H9 (cell line): ENCODE data around the gene ZER1. TPM values are rescaled to one million over a fixed set of nuclear protein-coding genes. Genes with fewer than 3 reads are reported as not detected.

Source experiments
- DNase-seq: peaks from one replicate; pipeline ENCODE4 v3.0.0-alpha.2; 2017
- H2AFZ ChIP-seq: one replicate; pipeline ENCODE4 v1.6.1; 2013; ENCODE audit warnings: mild to moderate bottlenecking, low read length, control low read depth, moderate library complexity
- H2AK5ac ChIP-seq: 2 replicates; pipeline ENCODE4 v1.6.1; 2013; ENCODE audit warnings: low read length, control low read depth, mixed read lengths; ENCODE audit not compliant: insufficient read length
- H2BK120ac ChIP-seq: one replicate; pipeline ENCODE4 v1.6.1; 2013; ENCODE audit warnings: low read depth, mild to moderate bottlenecking, low read length, control low read depth, inconsistent platforms; ENCODE audit not compliant: poor library complexity, severe bottlenecking
- H2BK12ac ChIP-seq: 2 replicates; pipeline ENCODE4 v1.6.1; 2013; ENCODE audit warnings: low read length, control low read depth, mixed read lengths, low read depth; ENCODE audit not compliant: insufficient read length
- H2BK15ac ChIP-seq: 2 replicates; pipeline ENCODE4 v1.6.1; 2013; ENCODE audit warnings: low read depth, low read length, control low read depth
- H2BK20ac ChIP-seq: one replicate; pipeline ENCODE4 v1.6.1; 2013; ENCODE audit warnings: low read depth, mild to moderate bottlenecking, low read length, control low read depth, inconsistent platforms; ENCODE audit not compliant: poor library complexity, severe bottlenecking
- H2BK5ac ChIP-seq: 2 replicates; pipeline ENCODE4 v1.6.1; 2013; ENCODE audit warnings: low read length, control low read depth, mixed read lengths; ENCODE audit not compliant: insufficient read length
- H3K14ac ChIP-seq: 2 replicates; pipeline ENCODE4 v1.6.1; 2013; ENCODE audit warnings: low read length, control low read depth; ENCODE audit not compliant: insufficient read depth
- H3K18ac ChIP-seq: 2 replicates; pipeline ENCODE4 v1.6.1; 2013; ENCODE audit warnings: low read depth, mild to moderate bottlenecking, mixed read lengths, low read length, control low read depth; ENCODE audit not compliant: insufficient read length
- H3K23ac ChIP-seq: 2 replicates; pipeline ENCODE4 v1.6.1; 2013; ENCODE audit warnings: low read length, control low read depth, mixed read lengths, low read depth; ENCODE audit not compliant: insufficient read length
- H3K23me2 ChIP-seq: 2 replicates; pipeline ENCODE4 v1.6.1; 2013; ENCODE audit warnings: low read depth, mild to moderate bottlenecking, mixed read lengths, low read length, control low read depth; ENCODE audit not compliant: insufficient read length, poor library complexity, severe bottlenecking
- H3K27ac ChIP-seq: 2 replicates; pipeline ENCODE4 v1.5.1; 2013; ENCODE audit warnings: low read length, control low read depth, mixed read lengths, low read depth; ENCODE audit not compliant: insufficient read length
- H3K27me3 ChIP-seq: 2 replicates; pipeline ENCODE4 v1.6.1; 2013; ENCODE audit warnings: low read length, control low read depth, inconsistent platforms; ENCODE audit not compliant: insufficient read depth
- H3K4ac ChIP-seq: 2 replicates; pipeline ENCODE4 v1.6.1; 2013; ENCODE audit warnings: low read depth, mild to moderate bottlenecking, control low read depth, inconsistent platforms, low read length, moderate library complexity
- H3K4me1 ChIP-seq: 2 replicates; pipeline ENCODE4 v1.6.1; 2013; ENCODE audit warnings: low read length, control low read depth, inconsistent platforms; ENCODE audit not compliant: insufficient read depth
- H3K4me2 ChIP-seq: 2 replicates; pipeline ENCODE4 v1.6.1; 2013; ENCODE audit warnings: low read length, control low read depth, mixed read lengths; ENCODE audit not compliant: insufficient read length, insufficient read depth
- H3K56ac ChIP-seq: 2 replicates; pipeline ENCODE4 v1.6.1; 2013; ENCODE audit warnings: low read depth, mild to moderate bottlenecking, mixed read lengths, low read length, control low read depth; ENCODE audit not compliant: insufficient read length
- H3K79me1 ChIP-seq: 2 replicates; pipeline ENCODE4 v1.6.1; 2013; ENCODE audit warnings: low read depth, mild to moderate bottlenecking, moderate library complexity, low read length, control low read depth, inconsistent platforms; ENCODE audit not compliant: insufficient read depth, poor library complexity, severe bottlenecking
- H3K79me2 ChIP-seq: 2 replicates; pipeline ENCODE4 v1.6.1; 2013; ENCODE audit warnings: low read length, control low read depth, inconsistent platforms; ENCODE audit not compliant: insufficient read depth
- H3K9ac ChIP-seq: 2 replicates; pipeline ENCODE4 v1.6.1; 2013; ENCODE audit warnings: low read length, control low read depth, mixed read lengths; ENCODE audit not compliant: insufficient read length; ENCODE audit errors: extremely low read depth
- H3K9me3 ChIP-seq: one replicate; pipeline ENCODE4 v1.6.1; 2013; ENCODE audit warnings: low read depth, low read length, inconsistent platforms; ENCODE audit not compliant: control insufficient read depth
- H3T11ph ChIP-seq: one replicate; pipeline ENCODE4 v1.6.1; 2013; ENCODE audit warnings: mild to moderate bottlenecking, low read length, control low read depth, inconsistent platforms
- H4K20me1 ChIP-seq: one replicate; pipeline ENCODE4 v1.6.1; 2013; ENCODE audit not compliant: control insufficient read depth, insufficient read length, insufficient read depth
- H4K5ac ChIP-seq: 2 replicates; pipeline ENCODE4 v1.6.1; 2013; ENCODE audit warnings: low read depth, mild to moderate bottlenecking, mixed read lengths, low read length, control low read depth; ENCODE audit not compliant: insufficient read length
- H4K8ac ChIP-seq: replicated peaks from 2 replicates; pipeline ENCODE4 v1.6.1; 2013; ENCODE audit warnings: low read length, control low read depth, mixed read lengths, low read depth; ENCODE audit not compliant: insufficient read length
- H4K91ac ChIP-seq: 2 replicates; pipeline ENCODE4 v1.6.1; 2013; ENCODE audit warnings: low read depth, mild to moderate bottlenecking, moderate library complexity, mixed read lengths, low read length, control low read depth; ENCODE audit not compliant: insufficient read length
- H3K27ac Mint-ChIP-seq, 3 experiments: 2 replicates in 2 of 3; 3 replicates in 1 of 3; pipeline ENCODE4 v1.8.0; 2020 to 2021; ENCODE audit warnings: mixed read lengths in 3 of 3, mild to moderate bottlenecking in 1 of 3, moderate library complexity in 1 of 3
- H3K27me3 Mint-ChIP-seq: 2 replicates; pipeline ENCODE4 v1.8.0; 2021; ENCODE audit warnings: low read depth, mild to moderate bottlenecking, moderate library complexity, mixed read lengths
- H3K36me3 Mint-ChIP-seq, 3 experiments: 2 replicates in 2 of 3; 3 replicates in 1 of 3; pipeline ENCODE4 v1.8.0; 2020 to 2021; ENCODE audit warnings: low read depth in 3 of 3, mixed read lengths in 3 of 3; ENCODE audit not compliant: insufficient read depth in 1 of 3
- H3K4me1 Mint-ChIP-seq, 2 experiments: 2 replicates each; pipeline ENCODE4 v1.8.0; 2020; ENCODE audit warnings: mixed read lengths in 2 of 2
- H3K4me3 Mint-ChIP-seq, 2 experiments: 2 replicates in 1 of 2; 3 replicates in 1 of 2; pipeline ENCODE4 v1.8.0; 2020 to 2021; ENCODE audit warnings: mild to moderate bottlenecking in 2 of 2, mixed read lengths in 2 of 2, moderate library complexity in 1 of 2
- H3K9me3 Mint-ChIP-seq, 2 experiments: 2 replicates in 1 of 2; 3 replicates in 1 of 2; pipeline ENCODE4 v1.8.0; 2020; ENCODE audit warnings: mild to moderate bottlenecking in 2 of 2, mixed read lengths in 2 of 2, moderate library complexity in 1 of 2
- WGBS: extraction: QIAGEN DNeasy Blood & Tissue Kit; methylation state at CpG from one replicate; pipeline ENCODE4 v1.1.7; 2013; ENCODE audit warnings: missing lambda C conversion rate, low lambda C conversion rate, mixed read lengths; ENCODE audit not compliant: insufficient read length; ENCODE audit errors: extremely low coverage; 5-methylcytosine and 5-hydroxymethylcytosine counted together
- total RNA-seq: library from RNA; stranded (reverse); gene quantifications from 2 replicates; pipeline ENCODE4 v1.2.1, GENCODE V29; 2021
- TF ChIP-seq, protein P1 (sequence below): fragments of 200-600 bp; sonication (generic); conservative IDR thresholded peaks from 3 replicates; pipeline ENCODE4 v1.8.0; 2021; ENCODE audit warnings: antibody characterized with exemption, mild to moderate bottlenecking

The ZER1 gene
- total RNA-seq, 1 experiment from 2014 or later, result 24.2 TPM

DNA sequence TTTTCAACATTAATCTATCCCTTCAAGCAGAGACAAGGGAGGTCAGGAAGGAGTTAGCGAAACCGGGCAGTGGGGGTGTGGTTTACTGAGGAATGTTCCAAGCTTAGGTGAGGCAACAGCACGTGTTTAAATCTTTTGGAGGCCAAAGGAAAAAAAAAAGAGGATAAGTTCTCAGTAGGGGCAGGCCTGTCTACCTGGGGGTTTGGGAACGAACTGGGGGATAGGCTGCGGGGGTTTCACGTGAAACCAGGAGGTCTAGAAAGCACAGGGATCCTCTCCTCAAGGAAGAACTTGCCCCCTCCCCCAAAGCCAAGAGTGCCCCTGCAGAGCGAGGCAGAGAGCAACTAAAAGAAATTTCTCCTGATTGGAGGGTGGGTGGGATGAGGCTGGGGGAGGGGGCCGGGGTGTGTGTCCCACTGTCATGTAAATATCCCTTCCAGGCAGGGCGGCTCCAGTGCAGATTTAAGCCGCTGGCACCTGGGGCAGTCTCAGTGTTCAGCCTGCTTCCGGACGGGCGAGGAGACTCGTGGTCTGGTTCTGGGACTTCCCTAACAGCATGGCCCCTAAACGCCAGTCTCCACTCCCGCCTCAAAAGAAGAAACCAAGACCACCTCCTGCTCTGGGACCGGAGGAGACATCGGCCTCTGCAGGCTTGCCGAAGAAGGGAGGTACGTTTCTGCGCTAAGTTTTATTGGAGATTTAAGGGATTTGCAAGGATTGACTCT is 88.2 kb downstream of the ZER1 start:
- H2BK5ac ChIP-seq, result peak overlapping the region; percentile 9
- peak overlapping the region; percentile 92 for H3K9ac ChIP-seq

More for the DNA sequence above, 88.2 kb downstream of the ZER1 start:
- TF ChIP-seq, protein P1, sequence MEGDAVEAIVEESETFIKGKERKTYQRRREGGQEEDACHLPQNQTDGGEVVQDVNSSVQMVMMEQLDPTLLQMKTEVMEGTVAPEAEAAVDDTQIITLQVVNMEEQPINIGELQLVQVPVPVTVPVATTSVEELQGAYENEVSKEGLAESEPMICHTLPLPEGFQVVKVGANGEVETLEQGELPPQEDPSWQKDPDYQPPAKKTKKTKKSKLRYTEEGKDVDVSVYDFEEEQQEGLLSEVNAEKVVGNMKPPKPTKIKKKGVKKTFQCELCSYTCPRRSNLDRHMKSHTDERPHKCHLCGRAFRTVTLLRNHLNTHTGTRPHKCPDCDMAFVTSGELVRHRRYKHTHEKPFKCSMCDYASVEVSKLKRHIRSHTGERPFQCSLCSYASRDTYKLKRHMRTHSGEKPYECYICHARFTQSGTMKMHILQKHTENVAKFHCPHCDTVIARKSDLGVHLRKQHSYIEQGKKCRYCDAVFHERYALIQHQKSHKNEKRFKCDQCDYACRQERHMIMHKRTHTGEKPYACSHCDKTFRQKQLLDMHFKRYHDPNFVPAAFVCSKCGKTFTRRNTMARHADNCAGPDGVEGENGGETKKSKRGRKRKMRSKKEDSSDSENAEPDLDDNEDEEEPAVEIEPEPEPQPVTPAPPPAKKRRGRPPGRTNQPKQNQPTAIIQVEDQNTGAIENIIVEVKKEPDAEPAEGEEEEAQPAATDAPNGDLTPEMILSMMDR, result no peak
- peaks cover 6 to 13% of the 10 kb centered on the region in 2 experiments for H3K9me3 Mint-ChIP-seq
- peak overlapping the region; percentile 88 for H3K14ac ChIP-seq
- no peak overlapping the region for H2BK12ac ChIP-seq
- H3K4ac ChIP-seq, result no peak overlapping the region
- no peak overlapping the region for H3K56ac ChIP-seq
- DNase-seq, result peak; percentile 97
- H3K27me3 Mint-ChIP-seq, result no peaks in the 10 kb centered on the region
- peak overlapping the region; percentile 72 for H4K5ac ChIP-seq
- H2AFZ ChIP-seq, result no peak overlapping the region
- H3K27ac ChIP-seq, result peak overlapping the region; percentile 93
- H4K8ac ChIP-seq, result no peak overlapping the region
- peaks cover 13% of the 10 kb centered on the region for H3K23me2 ChIP-seq
- H3K4me1 Mint-ChIP-seq, result peaks cover 42 to 44% of the 10 kb centered on the region in 2 experiments
- no peaks in the 10 kb centered on the region for H3K79me1 ChIP-seq
- H3K4me3 Mint-ChIP-seq, result peak overlapping the region; percentile 95 to 100
- no CpG with 5 or more reads among the region's 21 CpGs for WGBS
- peak overlapping the region; percentile 62 for H3T11ph ChIP-seq
- no peak overlapping the region for H2BK15ac ChIP-seq
- H4K91ac ChIP-seq, result no peak overlapping the region
- no peaks in the 10 kb centered on the region for H3K9me3 ChIP-seq
- peaks cover 33% of the 10 kb centered on the region for H3K79me2 ChIP-seq
- H3K27me3 ChIP-seq, result no peaks in the 10 kb centered on the region
- peak overlapping the region; percentile 73 for H3K4me2 ChIP-seq
- no peak overlapping the region for H2BK20ac ChIP-seq
- peaks cover 28 to 40% (median 40%) of the 10 kb centered on the region in 3 experiments for H3K36me3 Mint-ChIP-seq
- H2AK5ac ChIP-seq, result no peak overlapping the region
- H3K23ac ChIP-seq, result no peak overlapping the region
- no peak overlapping the region for H2BK120ac ChIP-seq
- H3K4me1 ChIP-seq, result peaks cover 4% of the 10 kb centered on the region; the same call in 1 of the 2 replicates
- H4K20me1 ChIP-seq, result no peaks in the 10 kb centered on the region
- H3K27ac Mint-ChIP-seq, result peak overlapping the region; percentile 99
- peak overlapping the region; percentile 95 for H3K18ac ChIP-seq

Other genes starting within 250 kb of the ZER1 start
- gene SPTAN1, start 219.3 kb downstream of the ZER1 start, total RNA-seq, result 210 and 213 TPM in 2 replicates
- 58.6 and 62.2 TPM in 2 replicates for gene DYNC2I2, start 115.1 kb downstream of the ZER1 start, total RNA-seq
- gene SET, start 82.7 kb downstream of the ZER1 start, total RNA-seq, result 1,148 and 1,158 TPM in 2 replicates
- gene PKN3, start 69.4 kb downstream of the ZER1 start, total RNA-seq, result 23.8 and 25.0 TPM in 2 replicates
- 42.8 and 45.8 TPM in 2 replicates for gene ZDHHC12, start 47.8 kb downstream of the ZER1 start, total RNA-seq
- 27.3 and 30.3 TPM in 2 replicates for gene TBC1D13, start 15.3 kb upstream of the ZER1 start, total RNA-seq
- gene ENDOG, start 46.6 kb upstream of the ZER1 start, total RNA-seq, result 16.7 and 17.6 TPM in 2 replicates
- 86.3 and 91.8 TPM in 2 replicates for gene SPOUT1, start 57.9 kb upstream of the ZER1 start, total RNA-seq
- 14.6 and 15.2 TPM in 2 replicates for gene KYAT1, start 110.0 kb upstream of the ZER1 start, total RNA-seq
- 76.0 and 79.2 TPM in 2 replicates for gene LRRC8A, start 110.2 kb upstream of the ZER1 start, total RNA-seq
- 18.0 and 22.2 TPM in 2 replicates for gene PHYHD1, start 149.1 kb upstream of the ZER1 start, total RNA-seq
- gene DOLK, start 175.7 kb upstream of the ZER1 start, total RNA-seq, result 20.1 and 20.2 TPM in 2 replicates
- 101 and 104 TPM in 2 replicates for gene NUP188, start 175.8 kb upstream of the ZER1 start, total RNA-seq